ENCODE data around the gene CCL17. TPM values are rescaled to one million over a fixed set of nuclear protein-coding genes. Genes with fewer than 3 reads are reported as not detected.

Gene CCL17
- not detected for total RNA-seq

GRCh38 chr16:57403965-57404817 is at the start of gene CCL17:
Gene CCL17 (plus strand): TSS chr16:57404767. CDS start chr16:57413933, 9,166 bp downstream.
- Histone ChIP-seq H3K9me3 (ENCODE audit: low read depth, low read length) (no peaks in the 10 kb centered on the region), H3K4me3 (ENCODE audit: low read length) (no peak within 1 kb of the TSS), H3K27me3 (ENCODE audit: insufficient read depth, low read length) (no peaks in the 10 kb centered on the region), H3K4me1 (ENCODE audit: insufficient read depth, low read length) (peaks cover 12% of the 10 kb centered on the region)

- no peaks in the 10 kb centered on the region for H3K27me3 ChIP-seq (ENCODE audit: insufficient read depth, low read length)
- H3K4me1 ChIP-seq (ENCODE audit: insufficient read depth, low read length), result peaks cover 13% of the 10 kb centered on the region
- H3K9me3 ChIP-seq (ENCODE audit: low read depth, low read length), result no peaks in the 10 kb centered on the region
- H3K4me3 ChIP-seq (ENCODE audit: low read length), result no peak overlapping the region
These were observed 48.6 kb upstream of the CCL17 start for GRCh38 chr16:57355898-57356414.

- peaks cover 13% of the 10 kb centered on the region for H3K4me1 ChIP-seq (ENCODE audit: insufficient read depth, low read length)
- H3K4me3 ChIP-seq (ENCODE audit: low read length), result no peak overlapping the region
- no peaks in the 10 kb centered on the region for H3K9me3 ChIP-seq (ENCODE audit: low read depth, low read length)
- H3K27me3 ChIP-seq (ENCODE audit: insufficient read depth, low read length), result no peaks in the 10 kb centered on the region
These were observed 48.0 kb upstream of the CCL17 start for GRCh38 chr16:57356547-57356946.

- Histone ChIP-seq H3K27me3 (ENCODE audit: insufficient read depth, low read length) (no peaks in the 10 kb centered on the region), H3K9me3 (ENCODE audit: low read depth, low read length) (no peaks in the 10 kb centered on the region), H3K4me1 (ENCODE audit: insufficient read depth, low read length) (peaks cover 13% of the 10 kb centered on the region), H3K4me3 (ENCODE audit: low read length) (no peak overlapping the region)
These were observed 47.1 kb upstream of the CCL17 start for GRCh38 chr16:57357330-57358085.

- Histone ChIP-seq H3K4me3 (ENCODE audit: low read length) (no peak overlapping the region), H3K27me3 (ENCODE audit: insufficient read depth, low read length) (no peaks in the 10 kb centered on the region), H3K4me1 (ENCODE audit: insufficient read depth, low read length) (peaks cover 13% of the 10 kb centered on the region), H3K9me3 (ENCODE audit: low read depth, low read length) (no peaks in the 10 kb centered on the region)
These were observed 46.5 kb upstream of the CCL17 start for GRCh38 chr16:57358086-57358420.

- Histone ChIP-seq H3K4me1 (ENCODE audit: insufficient read depth, low read length) (peaks cover 13% of the 10 kb centered on the region), H3K27me3 (ENCODE audit: insufficient read depth, low read length) (no peaks in the 10 kb centered on the region), H3K9me3 (ENCODE audit: low read depth, low read length) (no peaks in the 10 kb centered on the region), H3K4me3 (ENCODE audit: low read length) (no peak within 1 kb of the TSS)
These were observed 46.0 kb upstream of the CCL17 start, which contains the start of gene CCL22 for GRCh38 chr16:57358527-57359095. Gene CCL22 (plus strand): TSS chr16:57358783. CDS start chr16:57358817, 34 bp downstream.

GRCh38 chr16:57360321-57360935 is 44.1 kb upstream of the CCL17 start:
- Histone ChIP-seq H3K9me3 (ENCODE audit: low read depth, low read length) (no peaks in the 10 kb centered on the region), H3K4me3 (ENCODE audit: low read length) (no peak overlapping the region), H3K4me1 (ENCODE audit: insufficient read depth, low read length) (peaks cover 16% of the 10 kb centered on the region), H3K27me3 (ENCODE audit: insufficient read depth, low read length) (no peaks in the 10 kb centered on the region)

- no peaks in the 10 kb centered on the region for H3K9me3 ChIP-seq (ENCODE audit: low read depth, low read length)
- H3K4me1 ChIP-seq (ENCODE audit: insufficient read depth, low read length), result peaks cover 24% of the 10 kb centered on the region
- no peaks in the 10 kb centered on the region for H3K27me3 ChIP-seq (ENCODE audit: insufficient read depth, low read length)
- no peak overlapping the region for H3K4me3 ChIP-seq (ENCODE audit: low read length)
These were observed 43.2 kb upstream of the CCL17 start for GRCh38 chr16:57361404-57361803.

GRCh38 chr16:57364143-57364542 is 40.4 kb upstream of the CCL17 start:
- Histone ChIP-seq H3K4me3 (ENCODE audit: low read length) (no peak overlapping the region), H3K9me3 (ENCODE audit: low read depth, low read length) (no peaks in the 10 kb centered on the region), H3K4me1 (ENCODE audit: insufficient read depth, low read length) (peaks cover 15% of the 10 kb centered on the region), H3K27me3 (ENCODE audit: insufficient read depth, low read length) (no peaks in the 10 kb centered on the region)

GRCh38 chr16:57366544-57367040 is 38.0 kb upstream of the CCL17 start:
- Histone ChIP-seq H3K4me3 (ENCODE audit: low read length) (no peak overlapping the region), H3K4me1 (ENCODE audit: insufficient read depth, low read length) (peaks cover 15% of the 10 kb centered on the region), H3K27me3 (ENCODE audit: insufficient read depth, low read length) (no peaks in the 10 kb centered on the region), H3K9me3 (ENCODE audit: low read depth, low read length) (no peaks in the 10 kb centered on the region)

- no peak overlapping the region for H3K4me3 ChIP-seq (ENCODE audit: low read length)
- H3K4me1 ChIP-seq (ENCODE audit: insufficient read depth, low read length), result peaks cover 15% of the 10 kb centered on the region
- H3K9me3 ChIP-seq (ENCODE audit: low read depth, low read length), result no peaks in the 10 kb centered on the region
- H3K27me3 ChIP-seq (ENCODE audit: insufficient read depth, low read length), result no peaks in the 10 kb centered on the region
These were observed 37.3 kb upstream of the CCL17 start for GRCh38 chr16:57367116-57367752.

- H3K27me3 ChIP-seq (ENCODE audit: insufficient read depth, low read length), result no peaks in the 10 kb centered on the region
- H3K4me1 ChIP-seq (ENCODE audit: insufficient read depth, low read length), result peaks cover under 1% of the 10 kb centered on the region
- H3K4me3 ChIP-seq (ENCODE audit: low read length), result no peak overlapping the region
- H3K9me3 ChIP-seq (ENCODE audit: low read depth, low read length), result no peaks in the 10 kb centered on the region
These were observed 32.8 kb upstream of the CCL17 start for GRCh38 chr16:57371494-57372371.

GRCh38 chr16:57372372-57373116 is 32.0 kb upstream of the CCL17 start, which contains the start of gene CX3CL1:
Gene CX3CL1 (plus strand): TSS chr16:57372490. CDS start chr16:57372569, 79 bp downstream.
- Histone ChIP-seq H3K4me1 (ENCODE audit: insufficient read depth, low read length) (no peaks in the 10 kb centered on the region), H3K4me3 (ENCODE audit: low read length) (no peak within 1 kb of the TSS), H3K9me3 (ENCODE audit: low read depth, low read length) (no peaks in the 10 kb centered on the region), H3K27me3 (ENCODE audit: insufficient read depth, low read length) (no peaks in the 10 kb centered on the region)
